Spleen (tissue), 7 donors: ENCODE data around the gene CTNNA2.

Experiments used
- CTCF ChIP-seq, 11 experiments: fragments of 200-600 bp in 7 of 11; fragments of 450-650 bp in 4 of 11; sonication (generic) in 4 of 11; IDR thresholded peaks in 8 of 11; conservative IDR thresholded peaks in 3 of 11; 1 replicate in 7 of 11; 2 replicates in 4 of 11; pipeline versions ENCODE4 v1.4.0 to v1.8.0; 2016 to 2021; ENCODE audit warnings: antibody characterized with exemption in 11 of 11, inconsistent platforms in 4 of 11, mild to moderate bottlenecking in 1 of 11
- POLR2A ChIP-seq, 3 donors: fragments of 450-650 bp; IDR thresholded peaks; one replicate each; pipeline ENCODE4 v1.5.1; 2017; ENCODE audit warnings: antibody characterized with exemption in 3 of 3, mild to moderate bottlenecking in 1 of 3
- donor health status: DM: no; HTN: no; CAD: no; lungs with moderate emphysema.
- donor health status: DM: no; HTN: no; CAD: no.
- donor health status: DM: no; HTN: no; CAD: no.

- TF ChIP-seq CTCF (IDR thresholded peaks at IDR 0.05 in 8 of 11, conservative IDR thresholded peaks at IDR 0.05 in 3 of 11) (no peak), POLR2A (IDR thresholded peaks at IDR 0.05) (no peak)
These were observed 768.2 kb downstream of the CTNNA2 start for GRCh38 chr2:80281049-80281448.
